Kidney (tissue), 14 donors: Measurements from ENCODE around the gene SEC14L5. TPM values are rescaled to one million over a fixed set of nuclear protein-coding genes. Genes with fewer than 3 reads are reported as not detected.

Experiments
- DNase-seq, 5 donors: peaks; one replicate each; pipeline ENCODE4 v3.0.0-alpha.2; 2013 to 2020
- FAIRE-seq: peaks from 2 replicates; lab custom pipeline; 2012; peaks lifted over from hg19 to GRCh38; lab: Jason Lieb, UNC
- H3K27ac ChIP-seq, 2 donors: one replicate each; pipeline ENCODE4 v1.7.0; 2013; ENCODE audit warnings: low read depth in 2 of 2, low read length in 2 of 2, inconsistent platforms in 1 of 2
- H3K27me3 ChIP-seq: one replicate; pipeline ENCODE4 v1.7.1; 2013; ENCODE audit warnings: low read length, inconsistent platforms; ENCODE audit not compliant: control insufficient read depth, insufficient read depth
- H3K36me3 ChIP-seq, 3 donors: one replicate each; pipeline versions ENCODE4 v1.7.0 to v1.7.1; 2013; ENCODE audit warnings: low read length in 3 of 3, control low read depth in 1 of 3, inconsistent platforms in 1 of 3; ENCODE audit not compliant: insufficient read depth in 3 of 3, control insufficient read depth in 2 of 3
- H3K4me1 ChIP-seq, 3 donors: one replicate each; pipeline versions ENCODE4 v1.7.0 to v1.7.1; 2013; ENCODE audit warnings: low read length in 3 of 3, inconsistent platforms in 1 of 3, low read depth in 1 of 3; ENCODE audit not compliant: control insufficient read depth in 2 of 3, insufficient read depth in 2 of 3
- H3K4me3 ChIP-seq, 3 donors: one replicate each; pipeline versions ENCODE4 v1.7.0 to v1.8.1; 2013; ENCODE audit warnings: low read length in 3 of 3, control low read depth in 1 of 3, inconsistent platforms in 1 of 3
- H3K9ac ChIP-seq, 3 donors: one replicate each; pipeline versions ENCODE4 v1.7.0 to v1.7.1; 2013; ENCODE audit warnings: low read length in 3 of 3, control low read depth in 1 of 3, inconsistent platforms in 1 of 3
- H3K9me3 ChIP-seq, 3 donors: one replicate each; pipeline versions ENCODE4 v1.7.0 to v1.7.1; 2013; ENCODE audit warnings: low read length in 3 of 3, control low read depth in 1 of 3, inconsistent platforms in 1 of 3; ENCODE audit not compliant: control insufficient read depth in 2 of 3, insufficient read depth in 1 of 3
- CTCF ChIP-seq: IDR thresholded peaks from 3 replicates; pipeline ENCODE4 v1.5.1; 2012; ENCODE audit warnings: mild to moderate bottlenecking, moderate library complexity, borderline replicate concordance; ENCODE audit not compliant: insufficient read depth; ENCODE audit errors: extremely low read depth
- intact Hi-C: fragments of 100-400 bp; cut with DNase I; formaldehyde crosslinking; loops from one replicate; pipeline ENCODE4 v1.11.1; 2022
- polyA plus RNA-seq: library from polyadenylated mRNA; stranded (reverse); fragments of 350-450 nt; fragmentation: Illumina TruSeq; extraction: RNeasy Lipid Tissue Mini Kit (QIAGEN cat#74804); gene quantifications from one replicate; pipeline ENCODE4 v1.2.3, GENCODE V29; 2014; ENCODE audit warnings: low read depth, low replicate concordance; ENCODE audit not compliant: insufficient read depth
- total RNA-seq: library from RNA; stranded (reverse); fragmentation: NEBNext Ultra II Directional; extraction: Animal tissue kit (Norgen Biotek cat#: 25700); gene quantifications from one replicate; pipeline ENCODE4 v1.2.1, GENCODE V29; 2021
- donor health status: control.
- donor health status: control.
- donor health status: control.
- donor health status: control.
- donor health status: control.
- donor health status: DM: yes; HTN: yes; CAD: no.
- donor health status: Normal renal cell carcinoma (clear cell type).

Gene SEC14L5
- total and polyA plus RNA-seq, 2 donors from 2014 or later: 0.13 to 0.16 TPM

GRCh38 chr16:4933871-4934395 is 24.2 kb upstream of the SEC14L5 start:
- H3K9me3 ChIP-seq: no peaks in the 10 kb centered on the region
- no peaks in the 10 kb centered on the region for H3K36me3 ChIP-seq
- no peak for FAIRE-seq
- TF ChIP-seq CTCF: no peak
- no peak overlapping the region for H3K27ac ChIP-seq
- H3K4me3 ChIP-seq: no peak overlapping the region
- H3K4me1 ChIP-seq: peaks cover 0 to 10% (median 0%) of the 10 kb centered on the region in 3 donors
- H3K27me3 ChIP-seq: peaks cover 3% of the 10 kb centered on the region
- intact Hi-C loops: no loop called here
- no peak for DNase-seq
- no peak overlapping the region for H3K9ac ChIP-seq

GRCh38 chr16:4934591-4934990 is 23.5 kb upstream of the SEC14L5 start:
- no peak for TF ChIP-seq CTCF
- no peak for FAIRE-seq
- H3K27ac ChIP-seq: no peak overlapping the region
- no peak overlapping the region for H3K4me3 ChIP-seq
- H3K4me1 ChIP-seq: peaks cover 0 to 10% (median 0%) of the 10 kb centered on the region in 3 donors
- H3K9me3 ChIP-seq: no peaks in the 10 kb centered on the region
- no peak overlapping the region for H3K9ac ChIP-seq
- peaks cover 3% of the 10 kb centered on the region for H3K27me3 ChIP-seq
- no peak for DNase-seq
- intact Hi-C loops: no loop called here
- no peaks in the 10 kb centered on the region for H3K36me3 ChIP-seq

GRCh38 chr16:4935241-4935855 is 22.8 kb upstream of the SEC14L5 start:
- H3K9ac ChIP-seq: peak overlapping the region in 1 of 3 donors; percentile 12
- DNase-seq: peak in 1 of 5 donors; percentile 88
- intact Hi-C loops: no loop called here
- H3K27ac ChIP-seq: no peak overlapping the region
- no peak for TF ChIP-seq CTCF
- peaks cover 3% of the 10 kb centered on the region for H3K27me3 ChIP-seq
- no peaks in the 10 kb centered on the region for H3K9me3 ChIP-seq
- peaks cover 0 to 10% (median 0%) of the 10 kb centered on the region in 3 donors for H3K4me1 ChIP-seq
- no peaks in the 10 kb centered on the region for H3K36me3 ChIP-seq
- peak overlapping the region in 1 of 3 donors; percentile 67 for H3K4me3 ChIP-seq
- no peak for FAIRE-seq
